Measurements from ENCODE around the gene JDP2. TPM values are rescaled to one million over a fixed set of nuclear protein-coding genes. Genes with fewer than 3 reads are reported as not detected.

JDP2 gene
- total and polyA plus RNA-seq, 3 donors from 2014 or later: 10.7 to 19.0 (median 14.0) TPM

GRCh38 chr14:75404847-75405246 lies 23.0 kb upstream of the JDP2 start:
- TF ChIP-seq CTCF (IDR thresholded peaks at IDR 0.05) (no peak), POLR2A (IDR thresholded peaks at IDR 0.05) (no peak)
- DNase-seq: no peak
- 80 to 81% methylated on average over 4 of the region's 4 CpGs for WGBS, 2 donors
- Histone ChIP-seq H3K36me3 (ENCODE audit: low read depth, missing control alignments) (no peaks in the 10 kb centered on the region), H3K27ac (no peak overlapping the region), H3K27me3 (no peaks in the 10 kb centered on the region), H3K9me3 (no peaks in the 10 kb centered on the region), H3K4me3 (no peak overlapping the region), H3K4me1 (peaks cover 10% of the 10 kb centered on the region)
- intact Hi-C loops (cut with DNase I; ENCODE audit: low total_unique reads): no loop called here

- H3K9me3 ChIP-seq: no peaks in the 10 kb centered on the region
- no peak for TF ChIP-seq CTCF (IDR thresholded peaks at IDR 0.05)
- intact Hi-C loops (cut with DNase I; ENCODE audit: low total_unique reads): no loop called here
- no peak overlapping the region for H3K27ac ChIP-seq
- no peak for DNase-seq
- H3K4me3 ChIP-seq: no peak overlapping the region
- H3K36me3 ChIP-seq (ENCODE audit: low read depth, missing control alignments): no peaks in the 10 kb centered on the region
- H3K27me3 ChIP-seq: no peaks in the 10 kb centered on the region
- peaks cover 5% of the 10 kb centered on the region for H3K4me1 ChIP-seq
- WGBS, 2 donors: 90 to 95% methylated on average over 2 of the region's 2 CpGs
Measured at GRCh38 chr14:75406102-75406501, 21.7 kb upstream of the JDP2 start.

GRCh38 chr14:75406856-75407255 lies 21.0 kb upstream of the JDP2 start:
- Histone ChIP-seq H3K9me3 (no peaks in the 10 kb centered on the region), H3K36me3 (ENCODE audit: low read depth, missing control alignments) (no peaks in the 10 kb centered on the region), H3K4me3 (no peak overlapping the region), H3K27ac (no peak overlapping the region), H3K4me1 (peaks cover 2% of the 10 kb centered on the region), H3K27me3 (no peaks in the 10 kb centered on the region)
- 83 to 96% methylated on average over 3 of the region's 3 CpGs for WGBS, 2 donors
- no peak for TF ChIP-seq POLR2A (IDR thresholded peaks at IDR 0.05)
- no peak for TF ChIP-seq CTCF (IDR thresholded peaks at IDR 0.05)
- intact Hi-C loops (cut with DNase I; ENCODE audit: low total_unique reads): no loop called here
- no peak for DNase-seq

- DNase-seq: peak; percentile 64
- Histone ChIP-seq H3K27me3 (no peaks in the 10 kb centered on the region), H3K4me3 (no peak overlapping the region), H3K27ac (no peak overlapping the region), H3K36me3 (ENCODE audit: low read depth, missing control alignments) (no peaks in the 10 kb centered on the region), H3K4me1 (no peaks in the 10 kb centered on the region), H3K9me3 (no peaks in the 10 kb centered on the region)
- WGBS, 2 donors: 87 to 92% methylated on average over 10 of the region's 10 CpGs
- intact Hi-C loops (cut with DNase I; ENCODE audit: low total_unique reads): no loop called here
- TF ChIP-seq POLR2A (IDR thresholded peaks at IDR 0.05): no peak
- no peak for TF ChIP-seq CTCF (IDR thresholded peaks at IDR 0.05)
Measured at GRCh38 chr14:75409316-75410205, 18.3 kb upstream of the JDP2 start.

- intact Hi-C loops (cut with DNase I; ENCODE audit: low total_unique reads): no loop called here
- Histone ChIP-seq H3K4me1 (no peaks in the 10 kb centered on the region), H3K27me3 (no peaks in the 10 kb centered on the region), H3K4me3 (no peak overlapping the region), H3K9me3 (no peaks in the 10 kb centered on the region), H3K36me3 (ENCODE audit: low read depth, missing control alignments) (no peaks in the 10 kb centered on the region), H3K27ac (no peak overlapping the region)
- DNase-seq: no peak
- TF ChIP-seq POLR2A (IDR thresholded peaks at IDR 0.05) (no peak), CTCF (IDR thresholded peaks at IDR 0.05) (no peak)
- WGBS, 2 donors: 74 to 82% methylated on average over 6 of the region's 6 CpGs
Measured at GRCh38 chr14:75411214-75411540, 16.6 kb upstream of the JDP2 start.
